OCI-LY1 (cell line): Measurements from ENCODE around the gene APCDD1.

Source experiments
- H2AFZ ChIP-seq: fragments of 200-600 bp; sonication (generic), shearing (Covaris generic); 2 replicates; pipeline ENCODE4 v1.6.0; 2014; ENCODE audit warnings: antibody characterized with exemption, mild to moderate bottlenecking, low read length
- H3F3A ChIP-seq: fragments of 200-600 bp; sonication (generic), shearing (Covaris generic); 2 replicates; pipeline ENCODE4 v1.6.0; 2014; ENCODE audit warnings: mild to moderate bottlenecking, antibody characterized with exemption, low read length, moderate library complexity; ENCODE audit not compliant: insufficient read depth
- H3K27ac ChIP-seq: fragments of 200-600 bp; sonication (generic); 2 replicates; pipeline ENCODE4 v1.5.1; 2014; ENCODE audit warnings: low read length, mixed run types, mild to moderate bottlenecking, low read depth; ENCODE audit not compliant: poor library complexity, severe bottlenecking
- H3K27me3 ChIP-seq: fragments of 200-600 bp; sonication (generic); 2 replicates; pipeline ENCODE4 v1.6.0; 2014; ENCODE audit warnings: antibody characterized with exemption, mild to moderate bottlenecking, low read length, moderate library complexity; ENCODE audit not compliant: insufficient read depth
- H3K36me3 ChIP-seq: fragments of 200-600 bp; sonication (generic); 2 replicates; pipeline ENCODE4 v1.6.1; 2014; ENCODE audit warnings: mild to moderate bottlenecking, antibody characterized with exemption, low read length, moderate library complexity, mixed read lengths; ENCODE audit not compliant: insufficient read depth
- H3K4me1 ChIP-seq: fragments of 200-600 bp; sonication (generic); 2 replicates; pipeline ENCODE4 v1.5.1; 2014; ENCODE audit warnings: mild to moderate bottlenecking, low read length, moderate library complexity; ENCODE audit not compliant: insufficient read depth, severe bottlenecking
- H3K4me2 ChIP-seq: fragments of 200-600 bp; sonication (generic), shearing (Covaris generic); 2 replicates; pipeline ENCODE4 v1.6.1; 2014; ENCODE audit warnings: low read length
- H3K4me3 ChIP-seq: fragments of 200-600 bp; sonication (generic); 2 replicates; pipeline ENCODE4 v1.5.1; 2014; ENCODE audit warnings: low read length, low read depth, mild to moderate bottlenecking, mixed read lengths; ENCODE audit not compliant: poor library complexity, severe bottlenecking
- H3K79me2 ChIP-seq: fragments of 200-600 bp; shearing (Covaris generic); 2 replicates; pipeline ENCODE4 v1.6.1; 2016; ENCODE audit warnings: mixed run types, low read length, mixed read lengths; ENCODE audit not compliant: insufficient read depth
- H3K9ac ChIP-seq: fragments of 200-600 bp; sonication (generic), shearing (Covaris generic); 2 replicates; pipeline ENCODE4 v1.6.1; 2014; ENCODE audit warnings: mild to moderate bottlenecking, low read length, mixed read lengths
- H3K9me2 ChIP-seq: fragments of 200-600 bp; sonication (generic), shearing (Covaris generic); 2 replicates; pipeline ENCODE4 v1.6.1; 2014; ENCODE audit warnings: low read depth, mild to moderate bottlenecking, low read length, mixed read lengths
- H3K9me3 ChIP-seq: fragments of 200-600 bp; shearing (Covaris generic); 2 replicates; pipeline ENCODE4 v1.6.1; 2014; ENCODE audit warnings: low read length, mixed read lengths
- H4K20me1 ChIP-seq: fragments of 200-600 bp; sonication (generic), shearing (Covaris generic); 2 replicates; pipeline ENCODE4 v1.6.0; 2016; ENCODE audit warnings: mild to moderate bottlenecking, low read length; ENCODE audit not compliant: insufficient read depth
- CTCF ChIP-seq: fragments of 200-600 bp; sonication (generic), shearing (Covaris generic); IDR thresholded peaks from 2 replicates; pipeline ENCODE4 v1.5.1; 2017; ENCODE audit warnings: mild to moderate bottlenecking, antibody characterized with exemption, low read length, moderate library complexity, mixed read lengths
- EZH2 ChIP-seq: fragments of 200-600 bp; sonication (generic), shearing (Covaris generic); IDR thresholded peaks from 2 replicates; pipeline ENCODE4 v1.8.0; 2017; ENCODE audit warnings: borderline replicate concordance, mixed run types, mild to moderate bottlenecking, antibody characterized with exemption, low read length, moderate library complexity, mixed read lengths

APCDD1 gene

GRCh38 chr18:10515456-10515855 lies 61.0 kb downstream of the APCDD1 start:
- no peaks in the 10 kb centered on the region for H3K79me2 ChIP-seq

GRCh38 chr18:10516078-10516477 lies 61.6 kb downstream of the APCDD1 start:
- H3K36me3 ChIP-seq, result no peaks in the 10 kb centered on the region
- H3K9me2 ChIP-seq, result no peaks in the 10 kb centered on the region
- H3K27ac ChIP-seq, result no peak overlapping the region
- no peak overlapping the region for H3K4me2 ChIP-seq
- no peaks in the 10 kb centered on the region for H3F3A ChIP-seq
- no peak overlapping the region for H2AFZ ChIP-seq
- no peak overlapping the region for H3K9ac ChIP-seq
- H3K79me2 ChIP-seq, result no peaks in the 10 kb centered on the region
- no peaks in the 10 kb centered on the region for H3K9me3 ChIP-seq
- peaks cover 7% of the 10 kb centered on the region for H3K4me1 ChIP-seq
- no peaks in the 10 kb centered on the region; the same call in 1 of the 2 replicates for H3K27me3 ChIP-seq
- no peaks in the 10 kb centered on the region for H4K20me1 ChIP-seq
- H3K4me3 ChIP-seq, result no peak overlapping the region
- no peak for TF ChIP-seq CTCF
- TF ChIP-seq EZH2, result no peak

More at GRCh38 chr18:10515456-10515855, 61.0 kb downstream of the APCDD1 start:
- H4K20me1 ChIP-seq, result no peaks in the 10 kb centered on the region
- no peak overlapping the region for H3K27ac ChIP-seq
- H2AFZ ChIP-seq, result no peak overlapping the region
- no peaks in the 10 kb centered on the region for H3F3A ChIP-seq
- no peak for TF ChIP-seq EZH2
- TF ChIP-seq CTCF, result no peak
- no peaks in the 10 kb centered on the region for H3K36me3 ChIP-seq
- no peaks in the 10 kb centered on the region; the same call in 1 of the 2 replicates for H3K27me3 ChIP-seq
- H3K9me3 ChIP-seq, result no peaks in the 10 kb centered on the region
- no peak overlapping the region for H3K4me3 ChIP-seq
- H3K4me1 ChIP-seq, result peaks cover 7% of the 10 kb centered on the region
- no peaks in the 10 kb centered on the region for H3K9me2 ChIP-seq
- H3K9ac ChIP-seq, result no peak overlapping the region
- no peak overlapping the region for H3K4me2 ChIP-seq

- Histone ChIP-seq H4K20me1 (no peaks in the 10 kb centered on the region), H3K4me1 (peaks cover 7% of the 10 kb centered on the region), H3K27me3 (no peaks in the 10 kb centered on the region; the same call in 1 of the 2 replicates), H3K9me3 (no peaks in the 10 kb centered on the region), H3K9me2 (no peaks in the 10 kb centered on the region), H3K4me3 (no peak overlapping the region), H3F3A (no peaks in the 10 kb centered on the region), H3K27ac (no peak overlapping the region), H3K36me3 (no peaks in the 10 kb centered on the region), H2AFZ (no peak overlapping the region), H3K9ac (no peak overlapping the region), H3K79me2 (no peaks in the 10 kb centered on the region), H3K4me2 (no peak overlapping the region)
- TF ChIP-seq EZH2, result no peak
- TF ChIP-seq CTCF, result peak; percentile 48
Observed at GRCh38 chr18:10518595-10519255, 64.3 kb downstream of the APCDD1 start.
